Measurements from ENCODE around the gene LEFTY1. TPM values are rescaled to one million over a fixed set of nuclear protein-coding genes. Genes with fewer than 3 reads are reported as not detected.

The LEFTY1 gene
- total and polyA plus RNA-seq, 2 of the 13 experiments (the other 11 are each of a cell fraction or from before 2014, with no cell fraction given), result 0.29 to 0.79 TPM

DNA sequence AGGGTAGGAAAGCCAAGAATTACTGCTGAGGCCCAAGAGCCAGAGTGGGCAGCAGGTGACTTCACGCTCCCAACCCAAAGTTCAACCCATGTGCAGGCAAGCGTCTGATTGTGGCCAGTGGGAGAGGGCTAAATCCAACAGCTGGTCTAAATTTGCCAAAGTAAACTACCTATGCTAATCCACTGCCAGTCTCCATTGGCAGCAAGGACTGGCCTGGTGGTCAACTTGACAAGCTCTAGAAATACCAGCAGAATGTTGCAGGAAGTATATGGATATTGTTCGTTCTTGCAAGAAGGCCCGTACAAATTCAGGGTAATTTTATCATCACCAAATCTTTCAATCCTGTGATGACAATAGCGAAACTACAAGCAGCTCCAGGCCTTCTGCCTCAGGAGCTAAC is 8.3 kb downstream of the LEFTY1 start (continued):
- TF ChIP-seq PAXIP1 (CRISPR knock-in tag; conservative IDR thresholded peaks at IDR 0.05), result 0 out of 2 replicates have a peak, but pooled peaks have one; percentile 5
- TF ChIP-seq ZNF12 (CRISPR knock-in tag; IDR thresholded peaks at IDR 0.05), result no peak
- no peak for TF ChIP-seq RFXANK (CRISPR knock-in tag; IDR thresholded peaks at IDR 0.05)
- TF ChIP-seq TFDP2 (CRISPR knock-in tag; IDR thresholded peaks at IDR 0.05), result no peak
- TF ChIP-seq LCORL (IDR thresholded peaks at IDR 0.05), result no peak
- TF ChIP-seq LCORL (CRISPR knock-in tag; IDR thresholded peaks at IDR 0.05), result 0 out of 2 replicates have a peak, but pooled peaks have one; percentile 4
- peak; percentile 34; the same call in 1 of the 2 replicates for TF ChIP-seq ZXDC (CRISPR knock-in tag; IDR thresholded peaks at IDR 0.05)
- TF ChIP-seq BCL6 (CRISPR knock-in tag; IDR thresholded peaks at IDR 0.05), result no peak
- no peak for TF ChIP-seq ZNF543 (CRISPR knock-in tag; IDR thresholded peaks at IDR 0.05)
- 0 out of 2 replicates have a peak, but pooled peaks have one; percentile 10 for TF ChIP-seq SIN3A (IDR thresholded peaks at IDR 0.05; ENCODE audit: borderline replicate concordance, low read depth, low read length)
- TF ChIP-seq SIX4 (CRISPR knock-in tag; IDR thresholded peaks at IDR 0.05), result no peak
